Liver (tissue), 2 donors: ENCODE measurements around the gene REL.
A peak's percentile ranks its signal among the peaks of the same experiment; 100 is the strongest.

Source experiments
- SP1 ChIP-seq: IDR thresholded peaks from 2 replicates; pipeline ENCODE4 v1.6.1; 2018; ENCODE audit warnings: antibody characterized with exemption, mild to moderate bottlenecking
- YY1 ChIP-seq: IDR thresholded peaks from 2 replicates; pipeline ENCODE4 v1.6.1; 2016; ENCODE audit warnings: antibody characterized with exemption, mild to moderate bottlenecking
- TF ChIP-seq, protein P1 (sequence below): IDR thresholded peaks from 2 replicates; pipeline ENCODE4 v1.6.1; 2016; ENCODE audit warnings: antibody characterized with exemption, mild to moderate bottlenecking
- donor health status: healthy.

DNA sequence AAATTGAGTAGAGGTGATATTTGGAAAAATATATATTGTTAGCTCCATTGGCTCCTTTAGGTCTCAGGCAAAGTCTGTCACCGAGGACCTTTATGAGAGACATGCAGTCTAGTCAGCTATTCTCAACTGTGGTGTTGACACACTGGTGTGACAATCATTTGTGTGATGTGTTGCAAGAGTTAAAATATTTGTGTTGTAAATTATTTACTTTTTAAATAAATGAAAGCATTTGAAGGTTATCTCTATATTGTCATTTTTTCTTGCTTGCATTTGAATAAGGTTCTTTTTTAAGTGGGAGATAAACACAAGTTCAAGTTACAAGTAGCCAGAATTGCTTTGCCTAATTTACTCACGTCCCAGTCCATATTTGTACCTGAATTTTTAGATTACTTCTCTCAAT is 4.3 kb downstream of the REL start:
- TF ChIP-seq, protein P1, sequence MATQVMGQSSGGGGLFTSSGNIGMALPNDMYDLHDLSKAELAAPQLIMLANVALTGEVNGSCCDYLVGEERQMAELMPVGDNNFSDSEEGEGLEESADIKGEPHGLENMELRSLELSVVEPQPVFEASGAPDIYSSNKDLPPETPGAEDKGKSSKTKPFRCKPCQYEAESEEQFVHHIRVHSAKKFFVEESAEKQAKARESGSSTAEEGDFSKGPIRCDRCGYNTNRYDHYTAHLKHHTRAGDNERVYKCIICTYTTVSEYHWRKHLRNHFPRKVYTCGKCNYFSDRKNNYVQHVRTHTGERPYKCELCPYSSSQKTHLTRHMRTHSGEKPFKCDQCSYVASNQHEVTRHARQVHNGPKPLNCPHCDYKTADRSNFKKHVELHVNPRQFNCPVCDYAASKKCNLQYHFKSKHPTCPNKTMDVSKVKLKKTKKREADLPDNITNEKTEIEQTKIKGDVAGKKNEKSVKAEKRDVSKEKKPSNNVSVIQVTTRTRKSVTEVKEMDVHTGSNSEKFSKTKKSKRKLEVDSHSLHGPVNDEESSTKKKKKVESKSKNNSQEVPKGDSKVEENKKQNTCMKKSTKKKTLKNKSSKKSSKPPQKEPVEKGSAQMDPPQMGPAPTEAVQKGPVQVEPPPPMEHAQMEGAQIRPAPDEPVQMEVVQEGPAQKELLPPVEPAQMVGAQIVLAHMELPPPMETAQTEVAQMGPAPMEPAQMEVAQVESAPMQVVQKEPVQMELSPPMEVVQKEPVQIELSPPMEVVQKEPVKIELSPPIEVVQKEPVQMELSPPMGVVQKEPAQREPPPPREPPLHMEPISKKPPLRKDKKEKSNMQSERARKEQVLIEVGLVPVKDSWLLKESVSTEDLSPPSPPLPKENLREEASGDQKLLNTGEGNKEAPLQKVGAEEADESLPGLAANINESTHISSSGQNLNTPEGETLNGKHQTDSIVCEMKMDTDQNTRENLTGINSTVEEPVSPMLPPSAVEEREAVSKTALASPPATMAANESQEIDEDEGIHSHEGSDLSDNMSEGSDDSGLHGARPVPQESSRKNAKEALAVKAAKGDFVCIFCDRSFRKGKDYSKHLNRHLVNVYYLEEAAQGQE: no peak
- no peak for TF ChIP-seq SP1
- peak; percentile 4 for TF ChIP-seq YY1
